ENCODE measurements around the gene FCHSD2. TPM values are rescaled to one million over a fixed set of nuclear protein-coding genes. Genes with fewer than 3 reads are reported as not detected.

The FCHSD2 gene
- total RNA-seq, 6 experiments from 2014 or later, result 10.8 to 25.9 (median 17.8) TPM

- ATAC-seq, result peak; percentile 79 to 85 (median 84)
- Histone ChIP-seq H3K9me3 (no peaks in the 10 kb centered on the region), H3K4me1 (peaks cover 0 to 24% (median 7%) of the 10 kb centered on the region in 4 donors), H3K36me3 (no peaks in the 10 kb centered on the region), H3K27ac (peak overlapping the region; percentile 32 to 74 (median 50)), H3K27me3 (no peaks in the 10 kb centered on the region), H3K4me3 (no peak overlapping the region)
- intact Hi-C loops (cut with DNase I), result no loop called here
- TF ChIP-seq POLR2A (IDR thresholded peaks at IDR 0.05) (no peak), CTCF (IDR thresholded peaks at IDR 0.05) (no peak)
- 19% methylated on average over 2 of the region's 3 CpGs for WGBS (ENCODE audit: insufficient coverage, low coverage, low lambda C conversion rate, missing lambda C conversion rate)
- DNase-seq, result peak in 2 of 3 donors; percentile 54 to 78
These were observed 25.3 kb upstream of the FCHSD2 start for GRCh38 chr11:73167363-73167954.

- no peak for ATAC-seq
- H3K9me3 ChIP-seq, result no peaks in the 10 kb centered on the region
- WGBS (ENCODE audit: insufficient coverage, low coverage, low lambda C conversion rate, missing lambda C conversion rate), result 88% methylated on average over 2 of the region's 2 CpGs
- no peak for DNase-seq
- H3K4me1 ChIP-seq, result peaks cover 0 to 24% (median 7%) of the 10 kb centered on the region in 4 donors
- H3K4me3 ChIP-seq, result no peak overlapping the region
- intact Hi-C loops (cut with DNase I), result no loop called here
- no peaks in the 10 kb centered on the region for H3K36me3 ChIP-seq
- TF ChIP-seq POLR2A (IDR thresholded peaks at IDR 0.05) (no peak), CTCF (IDR thresholded peaks at IDR 0.05) (no peak)
- H3K27me3 ChIP-seq, result no peaks in the 10 kb centered on the region
- no peak overlapping the region for H3K27ac ChIP-seq
These were observed 22.9 kb upstream of the FCHSD2 start for GRCh38 chr11:73164803-73165540.

- peak in 1 of 3 donors; percentile 12 for DNase-seq
- Histone ChIP-seq H3K9me3 (no peaks in the 10 kb centered on the region), H3K4me3 (no peak overlapping the region), H3K36me3 (no peaks in the 10 kb centered on the region), H3K27ac (no peak overlapping the region), H3K27me3 (no peaks in the 10 kb centered on the region), H3K4me1 (peaks cover 0 to 24% (median 7%) of the 10 kb centered on the region in 4 donors)
- intact Hi-C loops (cut with DNase I), result no loop called here
- TF ChIP-seq CTCF (IDR thresholded peaks at IDR 0.05), result no peak
- no peak for TF ChIP-seq POLR2A (IDR thresholded peaks at IDR 0.05)
- WGBS (ENCODE audit: insufficient coverage, low coverage, low lambda C conversion rate, missing lambda C conversion rate), result 100% methylated on average over 1 of the region's 2 CpGs
- ATAC-seq, result no peak
These were observed 21.6 kb upstream of the FCHSD2 start for GRCh38 chr11:73163638-73164174.

- Histone ChIP-seq H3K27ac (no peak overlapping the region), H3K27me3 (no peaks in the 10 kb centered on the region), H3K4me1 (peaks cover 0 to 25% (median 3%) of the 10 kb centered on the region in 4 donors), H3K9me3 (no peaks in the 10 kb centered on the region), H3K36me3 (no peaks in the 10 kb centered on the region), H3K4me3 (no peak overlapping the region)
- no peak for ATAC-seq
- 74% methylated on average over 7 of the region's 10 CpGs for WGBS (ENCODE audit: insufficient coverage, low coverage, low lambda C conversion rate, missing lambda C conversion rate)
- DNase-seq, result peak in 1 of 3 donors; percentile 22
- intact Hi-C loops (cut with DNase I), result no loop called here
- TF ChIP-seq CTCF (IDR thresholded peaks at IDR 0.05) (no peak), POLR2A (IDR thresholded peaks at IDR 0.05) (no peak)
These were observed 20.1 kb upstream of the FCHSD2 start for GRCh38 chr11:73162196-73162740.
